ENCODE measurements around the gene MIER3. TPM values are rescaled to one million over a fixed set of nuclear protein-coding genes. Genes with fewer than 3 reads are reported as not detected.

MIER3 gene
- total RNA-seq, 4 donors from 2014 or later = 8.8 to 111 (median 60.8) TPM

- no peak for DNase-seq
- Histone ChIP-seq H3K4me3 (no peak overlapping the region), H3K4me1 (peaks cover 0 to 11% (median 0%) of the 10 kb centered on the region in 4 donors), H3K27me3 (no peaks in the 10 kb centered on the region), H3K27ac (no peak overlapping the region), H3K9me3 (no peaks in the 10 kb centered on the region), H3K36me3 (no peaks in the 10 kb centered on the region)
- intact Hi-C loops (cut with DNase I; ENCODE audit: low total_unique reads) (no loop called here), in situ Hi-C loops (cut with MboI; ENCODE audit: low pct_ligation_motif_present in 1 of 4, low pct_unique_long_range_greater_than_20kb in 1 of 4, low sequenced_read_pairs in 3 of 4) (no loop called here)
- TF ChIP-seq EP300 (IDR thresholded peaks at IDR 0.05; ENCODE audit: low read depth) = no peak
- TF ChIP-seq, protein P1, sequence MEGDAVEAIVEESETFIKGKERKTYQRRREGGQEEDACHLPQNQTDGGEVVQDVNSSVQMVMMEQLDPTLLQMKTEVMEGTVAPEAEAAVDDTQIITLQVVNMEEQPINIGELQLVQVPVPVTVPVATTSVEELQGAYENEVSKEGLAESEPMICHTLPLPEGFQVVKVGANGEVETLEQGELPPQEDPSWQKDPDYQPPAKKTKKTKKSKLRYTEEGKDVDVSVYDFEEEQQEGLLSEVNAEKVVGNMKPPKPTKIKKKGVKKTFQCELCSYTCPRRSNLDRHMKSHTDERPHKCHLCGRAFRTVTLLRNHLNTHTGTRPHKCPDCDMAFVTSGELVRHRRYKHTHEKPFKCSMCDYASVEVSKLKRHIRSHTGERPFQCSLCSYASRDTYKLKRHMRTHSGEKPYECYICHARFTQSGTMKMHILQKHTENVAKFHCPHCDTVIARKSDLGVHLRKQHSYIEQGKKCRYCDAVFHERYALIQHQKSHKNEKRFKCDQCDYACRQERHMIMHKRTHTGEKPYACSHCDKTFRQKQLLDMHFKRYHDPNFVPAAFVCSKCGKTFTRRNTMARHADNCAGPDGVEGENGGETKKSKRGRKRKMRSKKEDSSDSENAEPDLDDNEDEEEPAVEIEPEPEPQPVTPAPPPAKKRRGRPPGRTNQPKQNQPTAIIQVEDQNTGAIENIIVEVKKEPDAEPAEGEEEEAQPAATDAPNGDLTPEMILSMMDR (IDR thresholded peaks at IDR 0.05) = no peak
- no peak for TF ChIP-seq POLR2AphosphoS5 (IDR thresholded peaks at IDR 0.05)
- no peak for TF ChIP-seq POLR2A (IDR thresholded peaks at IDR 0.05)
- 34 to 62% methylated on average over 2 of the region's 2 CpGs for whole genome bisulfite sequencing, 2 donors (ENCODE audit: low coverage in 1 of 2)
Observed at GRCh38 chr5:56977822-56978221, 25.9 kb upstream of the MIER3 start.

- no peaks in the 10 kb centered on the region for H3K27me3 ChIP-seq
- intact Hi-C loops (cut with DNase I; ENCODE audit: low total_unique reads) = no loop called here
- H3K27ac ChIP-seq = no peak overlapping the region
- TF ChIP-seq POLR2AphosphoS5 (IDR thresholded peaks at IDR 0.05) = no peak
- TF ChIP-seq POLR2A (IDR thresholded peaks at IDR 0.05) = no peak
- TF ChIP-seq, protein P1 (IDR thresholded peaks at IDR 0.05) = no peak
- TF ChIP-seq EP300 (IDR thresholded peaks at IDR 0.05; ENCODE audit: low read depth) = no peak
- H3K36me3 ChIP-seq = no peaks in the 10 kb centered on the region
- H3K9me3 ChIP-seq = no peaks in the 10 kb centered on the region
- DNase-seq = no peak
- no peak overlapping the region for H3K4me3 ChIP-seq
- H3K4me1 ChIP-seq = peaks cover 0 to 11% (median 0%) of the 10 kb centered on the region in 4 donors
- 92 to 100% methylated on average over 1 to 3 of the region's 3 CpGs for WGBS, 2 donors (ENCODE audit: low coverage in 1 of 2)
- in situ Hi-C loops (cut with MboI; ENCODE audit: low pct_ligation_motif_present in 1 of 4, low pct_unique_long_range_greater_than_20kb in 1 of 4, low sequenced_read_pairs in 3 of 4) = no loop called here
Observed at GRCh38 chr5:56977021-56977420, 25.1 kb upstream of the MIER3 start.

DNA sequence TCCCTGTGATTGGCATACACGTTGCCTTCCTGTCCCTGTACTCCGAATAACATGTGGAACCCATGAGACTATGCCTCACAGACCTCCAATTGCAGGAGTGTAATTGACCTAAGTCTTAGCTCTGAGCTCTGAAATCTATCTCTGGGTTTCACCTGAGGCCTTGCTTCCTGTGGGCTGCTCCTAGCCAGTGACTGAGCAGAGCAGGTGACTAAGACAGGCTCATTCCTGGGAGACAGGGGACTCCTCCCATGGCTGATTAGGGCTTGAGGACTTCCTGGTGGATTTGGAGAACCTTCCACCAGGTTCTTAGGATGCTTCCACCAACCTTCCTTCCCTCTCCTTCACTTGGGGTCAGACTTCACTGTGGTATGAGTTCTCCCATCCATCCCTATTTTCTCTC is 22.3 kb upstream of the MIER3 start:
- peaks cover 0 to 11% (median 0%) of the 10 kb centered on the region in 4 donors for H3K4me1 ChIP-seq
- no peak for DNase-seq
- 60 to 75% methylated on average over 2 of the region's 2 CpGs for WGBS, 2 donors (ENCODE audit: low coverage in 1 of 2)
- H3K27ac ChIP-seq = no peak overlapping the region
- TF ChIP-seq, protein P1 (IDR thresholded peaks at IDR 0.05) = no peak
- no peak for TF ChIP-seq POLR2AphosphoS5 (IDR thresholded peaks at IDR 0.05)
- TF ChIP-seq POLR2A (IDR thresholded peaks at IDR 0.05) = no peak
- TF ChIP-seq EP300 (IDR thresholded peaks at IDR 0.05; ENCODE audit: low read depth) = no peak
- H3K4me3 ChIP-seq = no peak overlapping the region
- intact Hi-C loops (cut with DNase I; ENCODE audit: low total_unique reads) = no loop called here
- no peaks in the 10 kb centered on the region for H3K9me3 ChIP-seq
- H3K27me3 ChIP-seq = no peaks in the 10 kb centered on the region
- in situ Hi-C loops (cut with MboI; ENCODE audit: low pct_ligation_motif_present in 1 of 4, low pct_unique_long_range_greater_than_20kb in 1 of 4, low sequenced_read_pairs in 3 of 4) = no loop called here
- H3K36me3 ChIP-seq = no peaks in the 10 kb centered on the region

GRCh38 chr5:56973473-56973872 is 21.6 kb upstream of the MIER3 start:
- 30 to 48% methylated on average over 6 of the region's 6 CpGs for WGBS, 2 donors (ENCODE audit: low coverage in 1 of 2)
- H3K4me1 ChIP-seq = peaks cover 0 to 11% (median 0%) of the 10 kb centered on the region in 4 donors
- no peaks in the 10 kb centered on the region for H3K9me3 ChIP-seq
- H3K36me3 ChIP-seq = no peaks in the 10 kb centered on the region
- TF ChIP-seq POLR2AphosphoS5 (IDR thresholded peaks at IDR 0.05) = no peak
- no peak for TF ChIP-seq POLR2A (IDR thresholded peaks at IDR 0.05)
- TF ChIP-seq, protein P1 (IDR thresholded peaks at IDR 0.05) = no peak
- no peak for TF ChIP-seq EP300 (IDR thresholded peaks at IDR 0.05; ENCODE audit: low read depth)
- no peak overlapping the region for H3K27ac ChIP-seq
- no peak for DNase-seq
- no peaks in the 10 kb centered on the region for H3K27me3 ChIP-seq
- in situ Hi-C loops (cut with MboI; ENCODE audit: low pct_ligation_motif_present in 1 of 4, low pct_unique_long_range_greater_than_20kb in 1 of 4, low sequenced_read_pairs in 3 of 4) = no loop called here
- intact Hi-C loops (cut with DNase I; ENCODE audit: low total_unique reads) = no loop called here
- H3K4me3 ChIP-seq = no peak overlapping the region

Measured in transverse colon (tissue), 4 donors.